Neural progenitor cell (in vitro differentiated cells): ENCODE data around the gene WDR48.

Experiments used
- EZH2phosphoT487 ChIP-seq: fragments of 200-600 bp; sonication (generic); IDR thresholded peaks from 2 replicates; pipeline ENCODE4 v1.6.1; 2017; ENCODE audit warnings: antibody characterized with exemption
- TF ChIP-seq, protein P1 (sequence below): fragments of 200-600 bp; sonication (generic); IDR thresholded peaks from 2 replicates; pipeline ENCODE4 v1.5.1; 2017; ENCODE audit warnings: antibody characterized with exemption, mild to moderate bottlenecking

DNA sequence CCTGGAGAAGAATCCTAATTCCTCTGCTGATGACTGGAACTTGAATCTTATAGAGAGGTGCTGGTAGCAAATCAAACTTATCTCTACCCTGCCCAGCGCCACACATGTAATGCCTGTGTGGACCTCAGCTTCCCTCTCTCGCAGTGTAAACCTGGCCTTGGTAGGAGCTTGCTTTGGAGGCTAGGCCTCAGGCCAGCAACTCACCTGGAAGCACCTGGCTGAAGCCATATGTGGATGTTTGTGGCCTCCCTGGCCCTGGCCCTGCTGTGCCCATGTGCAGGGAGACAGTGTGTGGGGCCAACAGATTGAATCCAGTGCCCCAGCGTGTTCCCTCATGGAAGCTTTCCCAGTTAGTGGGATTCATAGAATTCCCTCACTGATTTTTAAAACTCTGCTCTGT is 64.1 kb downstream of the WDR48 start:
- TF ChIP-seq, protein P1, sequence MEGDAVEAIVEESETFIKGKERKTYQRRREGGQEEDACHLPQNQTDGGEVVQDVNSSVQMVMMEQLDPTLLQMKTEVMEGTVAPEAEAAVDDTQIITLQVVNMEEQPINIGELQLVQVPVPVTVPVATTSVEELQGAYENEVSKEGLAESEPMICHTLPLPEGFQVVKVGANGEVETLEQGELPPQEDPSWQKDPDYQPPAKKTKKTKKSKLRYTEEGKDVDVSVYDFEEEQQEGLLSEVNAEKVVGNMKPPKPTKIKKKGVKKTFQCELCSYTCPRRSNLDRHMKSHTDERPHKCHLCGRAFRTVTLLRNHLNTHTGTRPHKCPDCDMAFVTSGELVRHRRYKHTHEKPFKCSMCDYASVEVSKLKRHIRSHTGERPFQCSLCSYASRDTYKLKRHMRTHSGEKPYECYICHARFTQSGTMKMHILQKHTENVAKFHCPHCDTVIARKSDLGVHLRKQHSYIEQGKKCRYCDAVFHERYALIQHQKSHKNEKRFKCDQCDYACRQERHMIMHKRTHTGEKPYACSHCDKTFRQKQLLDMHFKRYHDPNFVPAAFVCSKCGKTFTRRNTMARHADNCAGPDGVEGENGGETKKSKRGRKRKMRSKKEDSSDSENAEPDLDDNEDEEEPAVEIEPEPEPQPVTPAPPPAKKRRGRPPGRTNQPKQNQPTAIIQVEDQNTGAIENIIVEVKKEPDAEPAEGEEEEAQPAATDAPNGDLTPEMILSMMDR = no peak
- no peak for TF ChIP-seq EZH2phosphoT487
